Lung (tissue), 16 donors: ENCODE measurements around the gene DDX60. TPM values are rescaled to one million over a fixed set of nuclear protein-coding genes. Genes with fewer than 3 reads are reported as not detected.

Experiments
- ATAC-seq: fragments of 200-7000 bp; cut with Tn5 transposase; one replicate; pipeline ENCODE4 v1.9.1; 2020; ENCODE audit warnings: moderate number of reproducible peaks; ENCODE audit not compliant: insufficient read depth, low FRiP score
- DNase-seq, 3 donors: peaks; one replicate each; pipeline ENCODE4 v3.0.0-alpha.2; 2013 to 2017
- H3K27ac ChIP-seq, 2 donors: one replicate each; pipeline ENCODE4 v1.5.1; 2013; ENCODE audit warnings: mild to moderate bottlenecking in 2 of 2, moderate library complexity in 2 of 2, control low read depth in 1 of 2, inconsistent platforms in 1 of 2, low read depth in 1 of 2, low read length in 1 of 2
- H3K27me3 ChIP-seq, 3 donors: one replicate each; pipeline ENCODE4 v1.5.1; 2013; ENCODE audit warnings: low read length in 2 of 3; ENCODE audit not compliant: control insufficient read depth in 3 of 3, insufficient read depth in 3 of 3
- H3K36me3 ChIP-seq, 4 donors: one replicate each; pipeline ENCODE4 v1.5.1; 2013; ENCODE audit warnings: low read length in 4 of 4, mild to moderate bottlenecking in 1 of 4, moderate library complexity in 1 of 4; ENCODE audit not compliant: control insufficient read depth in 4 of 4, insufficient read depth in 4 of 4
- H3K4me1 ChIP-seq, 5 donors: one replicate each; pipeline ENCODE4 v1.5.1; 2013; ENCODE audit warnings: low read length in 5 of 5, mild to moderate bottlenecking in 2 of 5, moderate library complexity in 1 of 5; ENCODE audit not compliant: control insufficient read depth in 5 of 5, insufficient read depth in 5 of 5
- H3K4me3 ChIP-seq: one replicate; pipeline ENCODE4 v1.5.1; 2013; ENCODE audit warnings: mild to moderate bottlenecking, control low read depth, moderate library complexity
- H3K9ac ChIP-seq, 2 donors: one replicate each; pipeline ENCODE4 v1.5.1; 2013; ENCODE audit warnings: low read length in 2 of 2, control low read depth in 1 of 2; ENCODE audit not compliant: insufficient read depth in 1 of 2
- H3K9me3 ChIP-seq, 4 donors: one replicate each; pipeline ENCODE4 v1.5.1; 2013; ENCODE audit warnings: low read length in 3 of 4, mild to moderate bottlenecking in 1 of 4, moderate library complexity in 1 of 4; ENCODE audit not compliant: control insufficient read depth in 4 of 4, insufficient read depth in 3 of 4
- WGBS, 2 donors: extraction: QIAGEN DNeasy Blood & Tissue Kit; methylation state at CpG; one replicate each; pipeline ENCODE4 v1.1.7; 2013; 5-methylcytosine and 5-hydroxymethylcytosine counted together
- long read RNA-seq, 5 donors: transcript quantifications; one replicate each; lab custom pipeline, GENCODE V29; 2026
- polyA plus RNA-seq, 2 donors: library from polyadenylated mRNA; stranded (reverse); fragments of 200-250 nt; gene quantifications; one replicate each; pipeline ENCODE4 v1.2.1, GENCODE V29; 2013
- total RNA-seq, 2 donors: library from RNA; depleted of rRNA in 1 of 2; stranded (reverse); fragments of >200 nt in 1 of 2; gene quantifications; one replicate each; pipeline ENCODE4 v1.2.1, GENCODE V29; 2014 to 2021
- TF ChIP-seq, protein P1 (sequence below): IDR thresholded peaks from 2 replicates; pipeline ENCODE4 v1.5.1; 2012; ENCODE audit warnings: mild to moderate bottlenecking; ENCODE audit errors: control extremely low read depth, extremely low read depth
- donor health status: control.
- donor health status: control.
- donor health status: Bipolar disorder and iron deficiency.
- donor health status: healthy.
- donor health status: DM: yes; HTN: yes; CAD: no.

The DDX60 gene
- total RNA-seq: 10 to 100 TPM; 15.1 to 47.0 TPM
- polyA plus RNA-seq: 10 to 100 TPM in 1 of 2 donors, 1 to 10 TPM in 1; 2.6 to 14.2 TPM
- long read RNA-seq, donor 1, full-length matches to known transcripts: 2 of 2 reads
- long read RNA-seq, donor 1, partial matches to known transcripts: 0 of 2 reads
- long read RNA-seq, donor 1, other reads (novel, unspliced or antisense): 0 of 2 reads
- long read RNA-seq, donor 2, full-length matches to known transcripts: 1 of 1 reads
- long read RNA-seq, donor 2, partial matches to known transcripts: 0 of 1 reads
- long read RNA-seq, donor 2, other reads (novel, unspliced or antisense): 0 of 1 reads
- long read RNA-seq, donor 3, full-length matches to known transcripts: 1 of 1 reads
- long read RNA-seq, donor 3, partial matches to known transcripts: 0 of 1 reads
- long read RNA-seq, donor 3, other reads (novel, unspliced or antisense): 0 of 1 reads
- long read RNA-seq, donor 4: 0 reads
- long read RNA-seq, donor 5, full-length matches to known transcripts: 1 of 1 reads
- long read RNA-seq, donor 5, partial matches to known transcripts: 0 of 1 reads
- long read RNA-seq, donor 5, other reads (novel, unspliced or antisense): 0 of 1 reads

DNA sequence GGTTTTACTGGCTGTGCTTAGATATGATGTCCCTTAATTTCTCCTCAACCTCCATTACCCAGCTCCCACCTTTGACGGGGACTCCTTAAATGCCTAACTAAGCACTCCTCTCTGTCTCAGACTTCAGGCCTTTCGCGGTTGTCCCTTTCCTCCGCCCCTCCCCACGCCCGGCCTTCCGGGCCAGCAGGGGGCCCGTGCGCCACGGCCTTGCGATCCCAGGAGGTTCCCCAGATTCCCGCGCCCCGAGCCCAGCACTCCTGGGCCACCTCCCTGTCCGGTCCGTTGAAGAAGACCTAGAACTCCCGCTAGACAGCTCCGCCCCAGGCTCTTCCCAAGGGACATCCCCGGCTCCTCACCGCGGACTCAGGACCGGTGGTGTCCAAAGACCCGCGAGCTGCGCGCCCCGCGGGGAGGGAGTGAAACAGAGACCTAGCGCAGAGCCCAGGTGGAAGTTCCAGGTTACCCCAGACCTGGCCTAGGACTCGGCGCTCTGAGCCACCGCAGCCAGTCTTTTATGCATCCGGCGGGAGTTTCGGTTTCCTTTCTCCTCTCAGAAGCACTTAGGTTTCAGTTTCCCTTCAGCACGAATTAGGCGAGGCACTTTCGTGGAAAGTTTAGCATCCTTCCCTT, at the start of gene DDX60:
Gene DDX60 (minus strand): TSS at position 487 of the 630 bp plus-strand sequence. CDS start 7,493 bp downstream, outside the sequence.
- ATAC-seq: peak; percentile 94
- Histone ChIP-seq H3K9me3 (no peaks in the 10 kb centered on the region), H3K9ac (peak within 1 kb of the TSS; percentile 94 to 98), H3K27me3 (no peaks in the 10 kb centered on the region), H3K4me3 (peak within 1 kb of the TSS; percentile 82), H3K27ac (peak within 1 kb of the TSS; percentile 95 to 100), H3K36me3 (no peaks in the 10 kb centered on the region), H3K4me1 (peaks cover 0 to 15% (median 0%) of the 10 kb centered on the region in 5 donors)
- WGBS, 2 donors: 1% methylated on average over 38 of the region's 38 CpGs
- peak; percentile 78 to 94 (median 93) for DNase-seq
- TF ChIP-seq, protein P1, sequence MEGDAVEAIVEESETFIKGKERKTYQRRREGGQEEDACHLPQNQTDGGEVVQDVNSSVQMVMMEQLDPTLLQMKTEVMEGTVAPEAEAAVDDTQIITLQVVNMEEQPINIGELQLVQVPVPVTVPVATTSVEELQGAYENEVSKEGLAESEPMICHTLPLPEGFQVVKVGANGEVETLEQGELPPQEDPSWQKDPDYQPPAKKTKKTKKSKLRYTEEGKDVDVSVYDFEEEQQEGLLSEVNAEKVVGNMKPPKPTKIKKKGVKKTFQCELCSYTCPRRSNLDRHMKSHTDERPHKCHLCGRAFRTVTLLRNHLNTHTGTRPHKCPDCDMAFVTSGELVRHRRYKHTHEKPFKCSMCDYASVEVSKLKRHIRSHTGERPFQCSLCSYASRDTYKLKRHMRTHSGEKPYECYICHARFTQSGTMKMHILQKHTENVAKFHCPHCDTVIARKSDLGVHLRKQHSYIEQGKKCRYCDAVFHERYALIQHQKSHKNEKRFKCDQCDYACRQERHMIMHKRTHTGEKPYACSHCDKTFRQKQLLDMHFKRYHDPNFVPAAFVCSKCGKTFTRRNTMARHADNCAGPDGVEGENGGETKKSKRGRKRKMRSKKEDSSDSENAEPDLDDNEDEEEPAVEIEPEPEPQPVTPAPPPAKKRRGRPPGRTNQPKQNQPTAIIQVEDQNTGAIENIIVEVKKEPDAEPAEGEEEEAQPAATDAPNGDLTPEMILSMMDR: no peak

DNA sequence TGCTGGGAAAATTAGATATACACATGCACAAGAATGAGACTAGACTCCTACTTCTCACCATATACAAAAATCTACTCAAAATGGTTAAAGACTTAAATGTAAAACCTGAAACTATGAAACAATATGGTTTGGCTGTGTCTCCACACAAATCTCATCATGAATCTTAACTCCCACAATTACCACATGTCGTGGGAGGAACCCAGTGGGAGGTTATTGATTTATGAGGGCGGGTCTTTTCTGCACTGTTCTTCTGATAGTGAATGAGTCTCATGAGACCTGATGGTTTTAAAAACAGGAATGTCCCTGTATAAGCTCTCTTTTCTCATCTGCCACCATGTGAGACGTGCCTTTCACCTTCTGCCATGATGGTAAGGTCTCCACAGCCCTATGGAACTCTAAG, 48.5 kb upstream of the DDX60 start:
- WGBS, 2 donors: 95 to 97% methylated on average over 3 of the region's 3 CpGs
- peaks cover 0 to 7% (median 0%) of the 10 kb centered on the region in 4 donors for H3K36me3 ChIP-seq
- no peaks in the 10 kb centered on the region for H3K27me3 ChIP-seq
- no peak overlapping the region for H3K4me3 ChIP-seq
- TF ChIP-seq, protein P1: no peak
- no peak for DNase-seq
- no peak overlapping the region for H3K27ac ChIP-seq
- no peak for ATAC-seq
- no peaks in the 10 kb centered on the region for H3K4me1 ChIP-seq
- H3K9ac ChIP-seq: no peak overlapping the region
- peaks cover 0 to 3% (median 0%) of the 10 kb centered on the region in 4 donors for H3K9me3 ChIP-seq

- TF ChIP-seq, protein P1: no peak
- DNase-seq (no peak), ATAC-seq (no peak)
- Histone ChIP-seq H3K9me3 (no peaks in the 10 kb centered on the region), H3K9ac (no peak overlapping the region), H3K27me3 (no peaks in the 10 kb centered on the region), H3K4me1 (no peaks in the 10 kb centered on the region), H3K4me3 (no peak overlapping the region), H3K36me3 (peaks cover 0 to 15% (median 5%) of the 10 kb centered on the region in 4 donors), H3K27ac (no peak overlapping the region)
- 73 to 74% methylated on average over 4 of the region's 4 CpGs for WGBS, 2 donors
These were observed 43.5 kb upstream of the DDX60 start for GRCh38 chr4:168362025-168362401.
